Lower leg skin (tissue), 4 donors: ENCODE results near the gene RCAN3. TPM values are rescaled to one million over a fixed set of nuclear protein-coding genes. Genes with fewer than 3 reads are reported as not detected.

Source experiments
- DNase-seq, 2 donors: peaks; one replicate each; pipeline ENCODE4 v3.0.0-alpha.2; 2019; ENCODE audit warnings: low spot score in 2 of 2
- H3K4me3 ChIP-seq: fragments of 200-600 bp; sonication (generic); 2 replicates; pipeline ENCODE4 v1.5.1; 2017; ENCODE audit warnings: mild to moderate bottlenecking, low read depth; ENCODE audit not compliant: poor library complexity, severe bottlenecking
- POLR2A ChIP-seq, 2 donors: fragments of 450-650 bp; IDR thresholded peaks; one replicate each; pipeline ENCODE4 v1.6.1; 2016 to 2017; ENCODE audit warnings: antibody characterized with exemption in 2 of 2, mild to moderate bottlenecking in 1 of 2, moderate library complexity in 1 of 2
- WGBS, 2 donors: methylation state at CpG; one replicate each; pipeline ENCODE4 v1.1.5; 2018; 5-methylcytosine and 5-hydroxymethylcytosine counted together
- intact Hi-C: fragments of 100-400 bp; cut with DNase I; formaldehyde crosslinking; loops from one replicate; pipeline ENCODE4 v1.15.0; 2023; ENCODE audit warnings: low total_unique reads
- total RNA-seq, 4 donors: library from RNA; depleted of rRNA; stranded (reverse); fragments of >200 nt; gene quantifications; one replicate each; pipeline ENCODE4 v1.1.0, GENCODE V29; 2016
- TF ChIP-seq, protein P1 (sequence below), 3 donors: fragments of 450-650 bp; IDR thresholded peaks; one replicate each; pipeline ENCODE4 v1.5.1; 2016; ENCODE audit warnings: antibody characterized with exemption in 3 of 3, mild to moderate bottlenecking in 3 of 3, moderate library complexity in 2 of 3

RCAN3 gene
- total RNA-seq, 4 donors from 2014 or later = 24.0 to 38.0 (median 29.4) TPM

DNA sequence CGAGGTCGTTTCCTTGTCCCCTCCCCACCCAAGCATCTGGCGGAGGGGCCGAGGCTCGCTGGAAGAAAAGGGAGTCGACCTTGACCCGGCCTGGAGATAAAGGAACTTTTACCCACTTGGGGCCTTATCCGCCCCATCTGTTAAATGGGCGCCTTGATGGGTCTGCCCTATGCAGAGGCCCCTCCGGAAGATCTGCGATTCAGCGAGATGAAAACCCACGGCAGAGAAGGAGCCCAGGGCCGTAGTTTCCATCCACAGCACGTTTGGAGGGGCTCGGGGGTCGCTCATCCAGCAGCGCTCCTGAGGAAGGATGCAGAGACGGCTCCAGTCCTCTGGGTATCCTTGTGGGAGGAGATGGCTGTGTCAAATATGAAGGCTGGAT, 53.8 kb downstream of the RCAN3 start:
- intact Hi-C loops = no loop called here
- H3K4me3 ChIP-seq = no peak overlapping the region
- peak in 1 of 2 donors; percentile 34 for DNase-seq
- TF ChIP-seq, protein P1, sequence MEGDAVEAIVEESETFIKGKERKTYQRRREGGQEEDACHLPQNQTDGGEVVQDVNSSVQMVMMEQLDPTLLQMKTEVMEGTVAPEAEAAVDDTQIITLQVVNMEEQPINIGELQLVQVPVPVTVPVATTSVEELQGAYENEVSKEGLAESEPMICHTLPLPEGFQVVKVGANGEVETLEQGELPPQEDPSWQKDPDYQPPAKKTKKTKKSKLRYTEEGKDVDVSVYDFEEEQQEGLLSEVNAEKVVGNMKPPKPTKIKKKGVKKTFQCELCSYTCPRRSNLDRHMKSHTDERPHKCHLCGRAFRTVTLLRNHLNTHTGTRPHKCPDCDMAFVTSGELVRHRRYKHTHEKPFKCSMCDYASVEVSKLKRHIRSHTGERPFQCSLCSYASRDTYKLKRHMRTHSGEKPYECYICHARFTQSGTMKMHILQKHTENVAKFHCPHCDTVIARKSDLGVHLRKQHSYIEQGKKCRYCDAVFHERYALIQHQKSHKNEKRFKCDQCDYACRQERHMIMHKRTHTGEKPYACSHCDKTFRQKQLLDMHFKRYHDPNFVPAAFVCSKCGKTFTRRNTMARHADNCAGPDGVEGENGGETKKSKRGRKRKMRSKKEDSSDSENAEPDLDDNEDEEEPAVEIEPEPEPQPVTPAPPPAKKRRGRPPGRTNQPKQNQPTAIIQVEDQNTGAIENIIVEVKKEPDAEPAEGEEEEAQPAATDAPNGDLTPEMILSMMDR (IDR thresholded peaks at IDR 0.05) = no peak
- TF ChIP-seq POLR2A (IDR thresholded peaks at IDR 0.05) = no peak
- 48 to 49% methylated on average over 19 of the region's 19 CpGs for WGBS, 2 donors

DNA sequence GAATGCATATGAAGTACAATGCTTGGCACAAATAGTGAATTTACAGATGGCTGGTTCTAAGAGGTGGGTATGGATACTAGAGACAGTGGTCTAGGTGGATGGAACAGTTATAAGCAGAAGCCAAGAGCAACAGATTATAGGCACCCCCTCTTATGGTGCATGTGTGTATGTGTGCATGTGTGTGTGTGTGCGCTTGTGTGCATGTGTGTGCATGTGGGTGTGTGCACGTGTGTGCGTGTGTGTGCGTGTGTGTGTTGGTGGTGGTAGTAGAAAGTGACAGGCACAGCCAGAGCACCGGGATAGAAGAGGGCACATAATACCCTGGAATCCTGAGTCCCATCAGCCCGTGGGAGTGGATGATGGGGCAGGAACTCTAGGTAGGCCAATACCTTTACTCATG, 54.6 kb downstream of the RCAN3 start:
- TF ChIP-seq, protein P1 (IDR thresholded peaks at IDR 0.05) = no peak
- no peak for TF ChIP-seq POLR2A (IDR thresholded peaks at IDR 0.05)
- 89 to 96% methylated on average over 6 of the region's 6 CpGs for WGBS, 2 donors
- no peak overlapping the region for H3K4me3 ChIP-seq
- peak in 1 of 2 donors; percentile 48 for DNase-seq
- intact Hi-C loops = no loop called here

DNA sequence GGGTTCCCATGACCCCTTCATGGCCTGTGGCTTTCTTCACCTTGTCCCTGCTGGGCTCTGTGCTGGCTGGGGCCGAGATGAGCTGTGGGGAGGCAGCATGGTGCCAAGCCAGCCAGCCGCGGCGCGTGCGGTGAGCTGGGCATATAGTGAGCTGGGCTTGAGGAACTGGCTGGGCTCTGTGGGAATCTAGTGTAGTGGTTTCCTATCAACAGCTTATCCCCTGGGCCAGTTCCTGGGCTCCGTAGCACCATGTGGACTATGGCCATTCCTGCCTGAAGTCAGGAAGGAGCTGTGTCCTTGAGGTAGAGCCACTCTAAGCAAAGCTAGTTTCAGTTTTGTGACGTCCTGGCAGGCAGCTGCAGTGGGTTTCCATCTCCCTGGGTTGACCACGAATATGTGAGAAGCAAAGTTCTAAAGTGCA, 55.1 kb downstream of the RCAN3 start:
- 71 to 75% methylated on average over 8 to 9 of the region's 9 CpGs for WGBS, 2 donors
- H3K4me3 ChIP-seq = no peak overlapping the region
- intact Hi-C loops = no loop called here
- peak in 1 of 2 donors; percentile 59 for DNase-seq
- TF ChIP-seq, protein P1 (IDR thresholded peaks at IDR 0.05) = no peak
- TF ChIP-seq POLR2A (IDR thresholded peaks at IDR 0.05) = no peak

DNA sequence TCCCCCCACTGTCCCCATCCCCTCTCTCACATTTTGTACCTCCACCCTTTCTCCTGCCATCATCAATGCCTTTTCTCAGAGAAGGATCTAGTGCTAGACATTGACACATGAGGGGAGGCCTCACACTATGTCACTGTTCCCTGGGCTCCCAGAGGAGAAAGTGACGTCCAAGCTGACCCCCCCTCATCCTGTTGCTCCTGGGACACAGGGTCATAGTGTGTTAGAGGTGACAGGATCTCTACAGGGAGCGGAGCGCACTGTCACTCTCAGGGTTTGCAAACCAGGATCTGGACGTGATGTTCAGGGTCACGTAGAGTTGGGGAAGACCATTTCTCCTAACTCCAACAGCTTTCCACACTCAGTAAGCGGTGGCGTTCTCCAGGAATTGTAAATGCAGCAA, 55.8 kb downstream of the RCAN3 start:
- intact Hi-C loops = no loop called here
- no peak for TF ChIP-seq POLR2A (IDR thresholded peaks at IDR 0.05)
- TF ChIP-seq, protein P1 (IDR thresholded peaks at IDR 0.05) = no peak
- H3K4me3 ChIP-seq = no peak overlapping the region
- DNase-seq = peak in 1 of 2 donors; percentile 9
- WGBS, 2 donors = 85 to 93% methylated on average over 7 of the region's 7 CpGs

DNA sequence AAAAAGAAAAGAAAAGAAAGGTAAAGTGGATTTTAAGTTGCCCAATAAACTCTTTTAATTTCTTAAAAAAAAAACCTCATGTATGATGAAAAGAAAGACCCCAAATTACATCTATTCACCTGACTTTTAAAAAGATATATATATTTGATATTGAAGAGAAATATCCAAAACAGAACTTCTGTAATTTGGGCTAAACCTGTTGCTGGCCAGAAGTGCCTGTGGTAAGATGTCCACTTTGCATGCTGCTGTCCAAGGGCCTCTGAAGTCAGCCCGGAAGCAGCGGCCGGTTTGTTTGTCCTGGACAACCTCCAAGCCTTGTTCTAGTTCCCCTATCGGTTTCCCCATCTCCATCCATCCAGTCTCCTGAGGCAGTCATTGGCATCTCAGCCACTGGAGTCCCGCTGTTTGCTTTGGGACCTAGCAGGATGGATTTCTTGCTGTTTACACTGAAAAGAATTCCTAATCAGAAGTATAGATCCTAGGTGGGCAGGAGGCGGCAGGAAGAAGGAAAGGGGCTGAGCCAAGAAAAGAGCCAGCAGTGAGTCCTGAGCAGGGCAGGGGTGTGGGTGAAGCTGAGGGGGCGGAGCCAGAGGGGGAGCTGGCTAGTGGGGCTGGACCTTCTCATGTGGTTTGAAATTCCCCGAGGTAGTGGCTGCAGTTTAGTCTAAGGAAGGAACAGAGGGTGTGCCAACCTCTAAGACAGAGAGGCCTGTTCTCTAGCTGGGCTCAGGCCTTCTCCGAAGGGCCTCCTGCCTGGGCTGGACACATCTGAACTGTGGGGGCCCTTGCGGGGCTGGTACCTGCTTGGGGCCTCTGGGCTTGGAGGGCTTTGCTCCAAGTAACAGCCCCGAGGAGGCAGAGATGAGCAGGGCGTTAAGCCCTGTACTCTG, 56.5 kb downstream of the RCAN3 start:
- H3K4me3 ChIP-seq = no peak overlapping the region
- 55 to 62% methylated on average over 12 of the region's 12 CpGs for WGBS, 2 donors
- peak; percentile 45 to 87 for DNase-seq
- TF ChIP-seq POLR2A (IDR thresholded peaks at IDR 0.05) = no peak
- TF ChIP-seq, protein P1 (IDR thresholded peaks at IDR 0.05) = no peak
- intact Hi-C loops = no loop called here
